ENCODE results near the gene RPL12. TPM values are rescaled to one million over a fixed set of nuclear protein-coding genes. Genes with fewer than 3 reads are reported as not detected.

RPL12 gene
- total and polyA plus RNA-seq, 4 donors, result 289 to 829 (median 485) TPM

- TF ChIP-seq JUND (IDR thresholded peaks at IDR 0.05), result no peak
- TF ChIP-seq HNF4A (conservative IDR thresholded peaks at IDR 0.05), result no peak
- no peak for TF ChIP-seq GABPA (IDR thresholded peaks at IDR 0.05 in 1 of 2, conservative IDR thresholded peaks at IDR 0.05 in 1 of 2)
- no peak for TF ChIP-seq YY1 (IDR thresholded peaks at IDR 0.05)
- TF ChIP-seq HNF4G (IDR thresholded peaks at IDR 0.05), result no peak
- no peak for TF ChIP-seq SP1 (IDR thresholded peaks at IDR 0.05)
- TF ChIP-seq RAD21 (IDR thresholded peaks at IDR 0.05), result no peak
- no peak for TF ChIP-seq ZBTB33 (IDR thresholded peaks at IDR 0.05)
- no peak for TF ChIP-seq FOXA2 (IDR thresholded peaks at IDR 0.05)
Observed at GRCh38 chr9:127448112-127448805, 2.9 kb downstream of the RPL12 start (continued).

- DNase-seq (ENCODE audit: low spot score), result no peak
- no peak overlapping the region for H3K4me3 ChIP-seq (ENCODE audit: low read depth in 1 of 3, low read length in 3 of 3)
- H3K27me3 ChIP-seq (ENCODE audit: control insufficient read depth in 4 of 4, insufficient read depth in 4 of 4, low read length in 3 of 4), result no peaks in the 10 kb centered on the region
- H3K4me1 ChIP-seq (ENCODE audit: control insufficient read depth in 4 of 4, insufficient read depth in 4 of 4, low read length in 3 of 4), result peaks cover 5 to 35% (median 28%) of the 10 kb centered on the region in 4 donors
- peaks cover 17 to 66% (median 50%) of the 10 kb centered on the region in 4 donors for H3K36me3 ChIP-seq (ENCODE audit: control insufficient read depth in 4 of 4, insufficient read depth in 3 of 4, low read depth in 1 of 4, low read length in 3 of 4)
- no peak overlapping the region for H3K9ac ChIP-seq (ENCODE audit: low read depth in 1 of 2, low read length in 2 of 2)
- no peak for TF ChIP-seq GABPA (IDR thresholded peaks at IDR 0.05 in 1 of 2, conservative IDR thresholded peaks at IDR 0.05 in 1 of 2)
- TF ChIP-seq JUND (IDR thresholded peaks at IDR 0.05), result no peak
- TF ChIP-seq, protein P1, sequence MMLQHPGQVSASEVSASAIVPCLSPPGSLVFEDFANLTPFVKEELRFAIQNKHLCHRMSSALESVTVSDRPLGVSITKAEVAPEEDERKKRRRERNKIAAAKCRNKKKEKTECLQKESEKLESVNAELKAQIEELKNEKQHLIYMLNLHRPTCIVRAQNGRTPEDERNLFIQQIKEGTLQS (IDR thresholded peaks at IDR 0.05), result no peak
- no peak for TF ChIP-seq NR2F2 (IDR thresholded peaks at IDR 0.05)
- TF ChIP-seq FOXA1 (IDR thresholded peaks at IDR 0.05), result no peak
- no peak for TF ChIP-seq CTCF (IDR thresholded peaks at IDR 0.05; ENCODE audit: low read depth, low read length, missing input control)
- TF ChIP-seq RXRA (IDR thresholded peaks at IDR 0.05), result no peak
- no peak for TF ChIP-seq EGR1 (IDR thresholded peaks at IDR 0.05; ENCODE audit: low read depth in 2 of 2)
- WGBS, result 87% methylated on average over 7 of the region's 7 CpGs
- no peak overlapping the region for H3K27ac ChIP-seq (ENCODE audit: low read depth in 1 of 2, low read length in 2 of 2)
- peaks cover 8 to 11% (median 10%) of the 10 kb centered on the region in 4 donors for H3K9me3 ChIP-seq (ENCODE audit: control insufficient read depth in 4 of 4, low read length in 3 of 4)
Observed at GRCh38 chr9:127447416-127448111, 3.6 kb downstream of the RPL12 start.
